Medulla oblongata (tissue), 1 donor: Measurements from ENCODE around the gene MEIG1.
"Not testable (repeated sequence)": the region's sequence is repeated elsewhere in the genome, so short reads cannot be mapped to it uniquely, and the experiment has no call there.

Experiments used
- DNase-seq: peaks from one replicate; pipeline ENCODE4 v3.0.0-alpha.2; 2015; ENCODE audit errors: extremely low spot score

MEIG1 gene, protein sequence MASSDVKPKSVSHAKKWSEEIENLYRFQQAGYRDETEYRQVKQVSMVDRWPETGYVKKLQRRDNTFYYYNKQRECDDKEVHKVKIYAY

DNA sequence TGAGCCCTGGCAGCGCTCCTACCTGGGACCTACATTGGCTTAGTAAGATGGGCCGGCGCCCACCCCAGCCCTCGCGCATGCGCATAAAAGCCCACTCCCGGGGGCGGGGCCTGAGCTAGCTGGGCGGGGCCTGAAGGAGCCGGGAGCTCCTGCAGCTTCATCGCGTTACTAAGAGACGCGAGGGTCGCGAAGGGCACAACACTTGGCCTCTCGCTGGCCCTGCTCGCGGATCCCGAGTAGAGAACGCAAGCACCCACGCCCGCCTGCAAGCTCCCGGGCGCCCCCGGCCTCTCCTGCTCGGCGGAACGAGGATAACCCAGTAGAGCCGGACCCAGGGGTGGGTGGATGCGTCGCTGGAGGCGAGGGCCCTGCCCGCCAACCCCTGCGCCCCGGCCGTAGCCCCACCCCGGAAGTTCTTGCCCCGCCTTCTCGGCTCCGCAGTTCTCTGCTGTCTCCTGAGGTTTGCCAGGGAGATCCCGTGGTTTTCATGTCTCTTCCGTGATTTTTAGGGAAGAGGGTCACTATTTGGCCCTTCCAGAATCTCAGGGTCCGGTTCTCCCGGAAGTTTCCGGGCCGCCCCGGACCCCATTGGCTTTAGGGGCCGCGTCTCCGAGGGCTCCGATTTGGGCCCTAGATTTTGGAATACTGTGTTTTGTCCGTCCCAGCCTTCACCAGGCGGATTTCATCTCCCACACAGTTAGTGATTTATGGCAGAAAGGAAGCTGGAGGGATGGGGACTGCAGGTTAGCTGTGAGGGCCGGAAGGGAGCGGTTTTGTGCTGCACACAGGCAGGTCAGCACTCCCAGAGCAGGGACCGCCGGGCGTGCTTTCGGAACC, at the start of gene MEIG1:
MEIG1 (plus strand) TSS at position 168 of the 837 bp plus-strand sequence. CDS start 7,081 bp downstream, outside the sequence.
- peak; percentile 93 for DNase-seq

DNA sequence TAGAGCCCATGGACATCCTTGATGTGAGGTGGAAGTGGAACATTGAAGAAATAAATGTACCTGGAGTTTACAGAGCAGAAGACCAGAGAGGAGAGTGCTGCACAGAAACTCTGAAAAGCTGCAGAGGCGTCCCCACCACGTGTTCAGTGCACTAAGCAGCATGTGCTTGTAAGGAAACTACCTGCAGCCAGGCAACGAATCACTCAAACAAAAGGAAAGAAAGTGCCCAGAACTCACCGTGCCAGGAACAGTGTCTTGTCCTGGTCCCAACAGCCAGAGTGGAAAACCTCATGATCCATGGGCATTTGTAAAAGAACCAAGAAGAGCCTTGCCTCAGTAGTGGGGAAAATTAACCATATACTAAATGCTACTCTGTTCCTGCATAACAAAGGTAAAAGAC, 48.2 kb upstream of the MEIG1 start:
- DNase-seq = no peak

DNA sequence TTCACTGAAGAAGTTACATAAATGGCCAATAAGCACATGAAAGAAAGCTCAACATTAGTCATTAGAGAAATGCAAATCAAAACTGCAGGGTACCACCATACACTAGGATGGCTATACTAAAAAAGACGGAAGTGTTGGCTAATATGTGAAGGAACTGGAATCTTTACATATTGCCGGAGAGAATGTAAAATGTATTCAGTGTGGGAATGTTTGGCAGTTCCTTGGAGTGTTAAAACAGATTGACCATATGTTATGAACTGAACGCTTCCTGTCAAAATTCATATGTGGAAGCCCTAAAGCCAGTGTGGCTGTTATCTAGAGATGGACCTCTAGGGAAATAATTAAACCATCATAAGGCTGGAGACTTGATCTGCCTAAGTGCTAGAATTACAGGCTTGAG, 47.4 kb upstream of the MEIG1 start:
- DNase-seq = no peak

DNA sequence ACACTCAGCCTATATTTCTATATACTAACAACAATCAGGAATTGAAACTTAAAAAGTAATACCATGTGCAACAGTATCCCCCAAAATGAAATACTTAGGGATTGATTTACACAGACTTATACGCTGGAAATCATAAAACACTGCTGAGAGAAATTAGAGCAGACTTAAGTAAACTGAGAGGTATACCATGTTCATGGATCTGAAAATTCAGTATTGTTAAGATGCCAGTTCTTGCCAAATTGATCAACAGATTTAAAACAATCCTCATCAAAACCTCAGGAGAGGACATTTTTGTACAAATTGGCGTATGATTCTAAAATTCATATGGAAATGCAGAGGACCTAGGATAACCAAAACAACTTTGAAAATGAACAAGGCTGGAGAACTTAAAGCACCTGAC, 42.6 kb upstream of the MEIG1 start:
- no peak for DNase-seq

DNA sequence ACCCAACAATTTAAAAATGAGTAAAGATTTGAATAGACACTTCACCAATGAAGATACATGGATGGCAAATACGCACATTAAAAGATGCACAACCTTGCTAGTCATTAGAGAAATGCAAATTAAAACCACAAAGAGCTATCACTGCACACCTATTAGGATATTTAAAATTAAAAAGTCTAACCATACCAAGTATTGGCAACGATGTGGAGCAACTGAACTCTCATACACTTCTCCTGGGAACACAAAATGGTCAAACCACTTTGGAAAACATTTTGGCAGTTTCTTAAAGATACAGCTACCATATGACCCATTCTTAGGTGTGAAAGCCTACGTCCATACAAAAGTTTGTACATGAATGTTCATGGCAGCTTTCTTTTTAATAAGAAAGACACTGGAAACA, 41.4 kb upstream of the MEIG1 start:
- DNase-seq = no peak

DNA sequence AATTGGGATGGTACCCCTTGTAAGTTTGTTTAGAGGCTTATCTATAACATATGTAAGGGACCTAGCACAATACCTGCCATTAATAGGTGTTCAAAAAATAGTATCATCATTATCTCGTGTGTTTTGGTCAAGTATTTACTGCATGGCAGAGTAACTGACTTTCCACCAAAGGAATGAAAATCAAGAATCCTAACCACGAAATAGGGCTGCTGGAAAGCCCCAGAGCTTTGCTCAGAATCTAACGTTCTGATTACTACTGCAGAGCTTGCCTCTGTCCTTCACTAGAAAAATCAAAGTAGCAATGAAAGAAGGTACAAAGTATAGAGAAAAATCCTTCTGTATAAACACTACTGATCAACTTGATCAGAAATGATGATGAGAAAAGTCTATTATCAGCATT, 40.2 kb upstream of the MEIG1 start:
- DNase-seq = no peak

DNA sequence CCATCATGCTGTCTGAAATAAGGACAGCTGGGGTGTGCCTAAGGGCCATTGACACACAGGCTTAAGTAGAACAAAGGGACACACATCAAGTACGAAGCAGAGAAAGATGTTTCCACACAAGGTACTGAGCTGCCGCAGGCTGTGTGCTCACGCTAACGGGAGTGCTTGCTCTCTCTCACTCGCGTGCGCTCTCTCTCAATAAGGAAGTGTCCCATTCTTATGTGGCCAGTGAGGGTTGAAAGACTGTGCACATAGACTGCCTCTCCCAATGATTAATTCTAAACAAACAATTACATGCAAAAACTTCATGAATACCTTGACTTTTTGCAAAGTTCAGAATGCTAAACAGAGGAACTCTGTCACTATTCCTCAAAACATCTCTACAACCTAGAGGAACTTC, 35.2 kb upstream of the MEIG1 start:
- DNase-seq = no peak

DNA sequence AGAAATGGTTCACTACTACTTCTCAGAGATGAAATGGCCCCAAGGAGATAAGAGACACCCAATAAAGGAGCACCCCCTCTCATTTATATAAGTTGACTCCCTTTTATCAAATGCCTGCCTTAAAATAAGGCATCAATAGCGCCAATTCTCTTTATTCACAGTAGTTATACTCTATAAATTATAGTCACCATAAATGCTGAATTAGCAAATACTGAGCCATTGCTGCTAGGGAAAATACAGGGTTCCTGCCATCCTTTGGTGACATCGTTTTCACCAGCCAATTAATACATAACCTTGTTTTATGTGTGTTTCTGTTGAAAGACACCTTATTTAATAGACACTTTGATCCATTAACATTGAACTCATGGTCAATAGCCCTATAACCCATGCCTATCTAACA, 33.9 kb upstream of the MEIG1 start:
- DNase-seq = no peak

DNA sequence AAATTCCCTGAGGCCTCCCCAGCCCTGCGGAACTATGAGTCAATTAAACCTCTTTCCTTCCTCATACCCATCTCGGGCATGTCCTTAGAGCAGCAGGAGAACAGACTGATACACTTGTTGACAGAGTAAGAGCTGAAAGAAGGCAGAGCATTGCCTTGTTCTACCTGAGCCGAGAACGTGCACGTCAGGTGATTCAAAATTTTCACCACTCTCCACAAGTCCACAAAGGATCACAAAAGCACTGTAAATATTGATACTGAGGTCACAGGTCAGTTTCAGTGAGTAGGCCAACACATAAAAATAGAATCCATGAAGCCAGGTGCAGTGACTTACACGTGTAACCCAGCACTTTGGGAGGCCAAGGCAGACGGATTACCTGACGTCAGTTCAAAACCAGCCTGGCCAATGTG, 33.1 kb upstream of the MEIG1 start:
- DNase-seq = no peak

DNA sequence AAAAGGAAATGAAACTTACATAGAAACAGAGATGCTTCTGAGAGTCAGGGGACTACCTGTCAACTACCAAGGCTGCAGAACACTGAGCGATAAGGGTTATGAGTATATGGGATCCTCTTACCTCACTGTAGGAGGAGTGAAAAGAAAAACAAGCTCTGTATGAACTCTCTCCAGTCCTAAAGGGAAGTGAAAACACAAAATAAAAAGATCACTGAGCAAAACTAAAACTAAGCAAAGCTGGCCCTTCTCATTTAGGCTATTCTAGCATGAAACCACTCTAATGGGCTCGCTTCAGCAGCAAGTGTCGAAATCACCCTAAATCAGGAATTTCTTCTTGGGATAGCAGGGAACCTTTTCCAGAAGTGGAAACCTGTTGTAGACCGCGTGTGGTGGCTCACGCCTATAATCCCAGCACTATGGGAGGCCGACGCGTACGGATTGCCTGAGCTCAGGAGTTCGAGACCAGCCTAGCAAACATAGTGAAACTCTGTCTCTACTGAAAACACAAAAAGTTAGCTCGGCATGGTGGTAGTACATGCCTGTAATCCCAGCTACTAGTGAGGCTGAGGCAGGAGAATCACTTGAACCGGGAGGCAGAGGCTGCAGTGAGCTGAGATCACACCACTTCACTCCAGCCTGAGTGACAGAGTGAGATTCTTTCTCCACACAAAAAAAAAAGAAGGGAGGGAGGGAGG, 32.3 kb upstream of the MEIG1 start:
- DNase-seq = peak; percentile 4

DNA sequence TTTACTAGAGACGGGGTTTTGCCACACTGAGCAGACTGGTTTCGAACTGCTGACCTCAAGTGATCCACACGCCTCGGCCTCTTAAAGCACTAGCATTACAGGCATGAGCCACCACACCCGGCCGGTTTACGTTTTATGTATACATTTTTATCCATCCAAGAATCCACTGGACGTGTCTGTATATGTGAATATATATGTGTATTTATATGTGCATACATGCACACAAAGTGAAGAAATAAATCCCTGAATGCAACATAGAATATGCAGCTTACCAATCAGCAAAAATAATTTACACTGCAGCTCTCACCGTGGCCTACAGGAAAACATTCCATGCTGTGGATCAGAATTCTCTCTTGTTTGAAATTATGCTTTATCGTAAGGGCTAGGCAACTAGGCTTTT, 28.6 kb upstream of the MEIG1 start:
- DNase-seq = no peak

DNA sequence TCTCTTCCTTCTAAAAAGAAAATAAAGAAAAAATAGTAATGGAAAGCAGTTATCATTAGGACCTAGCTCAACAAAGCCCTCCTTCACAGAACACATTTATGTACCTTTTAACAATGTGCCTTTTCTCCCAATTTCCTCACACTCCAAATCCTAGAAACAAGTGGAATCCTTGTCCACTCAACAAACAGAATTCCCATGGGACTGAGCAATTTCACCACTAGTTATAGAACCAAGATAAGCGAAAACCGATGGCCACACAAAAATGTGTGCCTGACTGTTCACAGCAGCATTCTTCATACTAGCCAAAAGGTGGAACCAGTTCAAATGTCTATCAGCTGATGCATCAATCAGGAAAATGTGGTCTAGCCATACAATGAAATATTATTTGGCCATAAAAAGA, 22.6 kb upstream of the MEIG1 start:
- DNase-seq = no peak

DNA sequence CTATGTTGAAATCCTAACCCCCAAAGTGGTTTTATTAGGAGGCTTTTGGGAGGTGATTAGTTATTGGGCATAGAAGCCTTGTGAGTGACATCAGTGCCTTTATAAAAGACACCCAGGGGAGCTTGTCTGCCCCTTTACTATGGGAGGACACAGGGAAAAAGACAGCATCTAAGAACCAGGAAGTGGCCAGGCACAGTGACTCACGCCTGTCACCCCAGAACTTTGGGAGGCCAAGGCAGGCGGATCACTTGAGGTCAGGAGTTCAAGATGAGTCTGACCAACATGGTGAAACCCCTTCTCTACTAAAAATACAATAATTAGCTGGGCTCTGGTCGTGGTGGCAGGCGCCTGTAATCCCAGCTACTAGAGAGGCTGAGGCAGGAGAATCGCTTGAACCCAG, 20.2 kb upstream of the MEIG1 start:
- DNase-seq = not testable (repeated sequence)

DNA sequence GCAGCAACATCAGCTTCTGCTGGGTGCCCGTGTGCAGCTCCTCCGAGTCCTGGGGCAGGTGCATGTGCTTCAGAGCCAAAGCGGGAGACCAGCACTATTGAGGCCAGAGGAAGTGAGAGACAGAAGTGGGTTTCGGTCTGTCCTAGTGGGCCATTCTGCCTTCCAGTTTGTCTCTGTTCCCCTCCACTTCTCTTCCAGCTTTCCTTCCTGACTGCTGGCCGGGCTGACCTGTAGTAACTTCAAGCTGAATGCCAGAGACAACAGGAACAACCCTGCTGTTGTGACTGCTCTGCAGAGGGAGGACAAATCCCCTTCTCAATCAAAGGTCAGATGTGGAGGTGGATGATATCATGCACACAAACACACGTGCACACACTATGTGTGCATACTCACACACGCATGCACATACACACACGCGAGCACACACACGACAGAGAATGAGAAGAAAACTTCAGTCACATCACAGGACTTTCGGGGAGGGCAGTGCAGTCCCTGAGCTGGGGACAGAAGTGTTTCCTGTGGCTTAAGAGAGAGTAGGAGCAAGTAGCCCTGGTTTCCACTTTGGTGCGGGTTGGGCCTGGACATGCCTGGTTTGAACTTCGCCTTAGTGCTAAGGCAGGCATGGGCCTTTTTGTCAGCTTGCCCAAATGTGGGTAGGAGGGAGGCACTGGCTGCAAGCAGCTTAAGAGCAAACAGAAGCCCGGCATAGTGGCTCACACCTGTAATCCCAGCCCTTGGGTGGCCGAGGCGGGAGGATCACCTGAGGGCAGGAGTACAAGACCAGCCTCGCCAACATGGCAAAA, 16.8 kb upstream of the MEIG1 start:
- DNase-seq = not testable (repeated sequence)

DNA sequence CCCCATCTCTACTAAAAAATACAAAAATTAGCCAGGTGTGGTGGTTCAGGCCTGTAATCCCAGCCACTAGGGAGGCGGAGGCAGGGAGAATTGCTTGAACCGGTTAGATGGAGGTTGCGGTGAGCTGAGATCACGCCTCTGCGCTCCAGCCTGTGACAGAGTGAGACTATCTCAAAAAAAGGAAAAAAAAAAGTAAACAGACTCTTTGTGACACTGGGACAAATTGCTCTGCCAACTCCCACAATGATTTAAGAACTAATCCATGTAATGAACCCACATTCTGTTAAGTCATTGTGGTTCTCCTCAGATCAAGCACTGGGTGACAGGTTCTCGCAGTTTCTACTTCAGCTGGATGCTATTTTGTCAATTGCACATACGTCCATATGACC, 16.2 kb upstream of the MEIG1 start:
- DNase-seq = not testable (repeated sequence)

DNA sequence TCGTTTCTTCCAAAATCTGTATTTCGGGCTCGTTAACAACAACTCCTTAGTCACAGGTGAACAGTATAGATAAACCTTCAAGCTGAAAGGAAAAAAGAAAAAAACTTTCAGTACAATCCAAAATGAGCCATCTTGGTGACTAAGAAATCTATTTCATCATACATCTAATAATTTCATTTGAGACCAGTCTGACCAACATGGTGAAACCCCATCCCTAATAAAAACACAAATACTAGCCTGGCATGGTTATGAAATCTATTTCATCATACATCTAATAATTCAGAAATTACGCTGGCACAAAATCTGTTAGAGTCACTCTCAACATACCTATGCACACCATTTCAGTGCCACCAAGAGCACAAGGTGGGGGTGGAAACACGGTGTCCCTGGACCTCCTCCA, 14.1 kb upstream of the MEIG1 start:
- no peak for DNase-seq

DNA sequence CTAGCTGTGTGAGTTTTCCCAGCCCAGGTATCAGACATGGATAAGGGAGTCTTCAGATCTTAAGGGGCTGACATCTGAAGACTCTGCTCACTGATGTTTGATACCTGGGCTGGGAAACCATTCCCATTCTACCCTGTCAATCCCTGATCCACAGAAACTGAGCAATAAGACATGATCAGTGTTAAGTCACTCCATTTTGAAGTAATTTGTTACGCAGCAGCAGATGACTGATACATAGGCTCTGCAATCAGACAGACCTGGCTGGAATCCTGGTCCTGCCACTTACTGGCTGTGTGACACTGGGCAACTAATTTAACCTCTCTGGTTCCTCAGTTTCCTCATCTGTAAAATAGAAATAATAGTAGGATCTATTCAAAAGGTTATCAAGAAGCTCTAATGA, 11.9 kb upstream of the MEIG1 start:
- DNase-seq = no peak

DNA sequence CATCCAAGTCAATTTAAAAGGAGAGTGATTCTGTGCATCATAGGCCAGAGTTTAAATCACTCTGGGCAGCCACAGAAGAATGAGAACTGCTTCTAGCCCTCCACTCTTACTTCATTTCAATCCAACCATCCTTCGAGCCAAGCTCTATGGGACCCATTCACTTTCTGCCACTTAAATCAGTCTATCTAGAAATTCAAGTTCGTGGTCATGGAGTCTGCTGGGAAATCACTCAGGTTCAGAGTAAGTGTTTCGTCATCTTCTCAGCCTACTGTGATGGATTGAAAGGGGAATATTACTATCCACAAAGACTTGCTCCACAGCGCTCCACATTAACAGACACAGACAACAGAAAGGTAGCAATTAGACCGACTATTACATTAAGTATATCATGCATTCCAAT, 9.9 kb upstream of the MEIG1 start:
- DNase-seq = no peak

DNA sequence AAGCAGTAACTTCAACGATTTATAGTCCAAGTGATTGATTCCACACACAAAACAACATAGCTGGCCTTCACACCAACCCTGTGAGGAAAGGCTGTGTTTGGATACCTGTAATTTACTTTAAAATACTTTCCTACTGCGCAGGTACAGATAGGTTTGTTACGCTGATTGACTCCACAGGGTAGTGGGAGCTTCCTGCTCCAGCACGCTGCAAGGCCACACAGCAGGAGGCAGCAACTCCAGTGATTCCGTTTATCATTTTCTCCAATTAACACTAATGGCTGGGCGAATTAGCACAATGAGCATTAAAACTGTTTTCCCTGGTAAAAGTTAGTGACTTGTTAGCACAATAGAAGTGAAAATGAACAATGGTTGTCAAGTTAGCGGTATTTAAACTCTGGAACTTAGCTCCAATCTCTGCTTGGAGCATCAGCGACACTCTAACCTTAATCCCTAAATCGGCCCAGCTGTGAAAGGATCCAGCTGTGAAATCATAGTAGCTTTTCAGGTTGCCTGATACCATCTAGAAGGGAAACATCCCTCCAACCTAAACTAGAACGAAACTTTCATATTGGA, 6.3 kb upstream of the MEIG1 start:
- DNase-seq = no peak

DNA sequence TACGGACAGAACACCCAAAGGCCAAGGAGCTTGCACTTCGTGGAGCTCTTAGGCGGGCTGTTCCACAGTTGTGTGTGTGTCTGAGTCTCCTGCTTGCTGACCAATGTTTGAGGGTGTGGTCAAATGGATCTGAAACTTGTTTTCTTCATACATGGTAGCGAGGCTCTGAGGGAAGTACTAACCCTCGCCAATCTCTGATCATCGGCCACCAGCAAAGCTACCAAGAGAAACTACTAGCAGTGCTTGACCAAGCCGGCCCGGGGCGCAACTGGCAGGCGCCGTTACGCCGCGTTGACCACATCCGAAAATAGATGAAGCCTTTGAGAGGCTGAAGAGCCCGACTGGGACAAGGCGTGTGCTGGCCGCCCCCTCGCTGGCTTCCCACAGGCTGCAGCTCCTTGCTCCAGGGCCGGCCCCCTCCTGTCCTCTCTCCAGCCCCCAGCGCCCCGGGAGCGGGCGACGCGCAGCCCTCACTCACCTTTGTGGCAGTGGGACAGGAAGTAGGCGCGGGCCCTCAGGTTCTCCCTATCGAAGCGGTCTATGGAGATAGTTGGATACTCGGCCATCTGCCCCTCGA, 5.7 kb upstream of the MEIG1 start:
- DNase-seq = no peak

DNA sequence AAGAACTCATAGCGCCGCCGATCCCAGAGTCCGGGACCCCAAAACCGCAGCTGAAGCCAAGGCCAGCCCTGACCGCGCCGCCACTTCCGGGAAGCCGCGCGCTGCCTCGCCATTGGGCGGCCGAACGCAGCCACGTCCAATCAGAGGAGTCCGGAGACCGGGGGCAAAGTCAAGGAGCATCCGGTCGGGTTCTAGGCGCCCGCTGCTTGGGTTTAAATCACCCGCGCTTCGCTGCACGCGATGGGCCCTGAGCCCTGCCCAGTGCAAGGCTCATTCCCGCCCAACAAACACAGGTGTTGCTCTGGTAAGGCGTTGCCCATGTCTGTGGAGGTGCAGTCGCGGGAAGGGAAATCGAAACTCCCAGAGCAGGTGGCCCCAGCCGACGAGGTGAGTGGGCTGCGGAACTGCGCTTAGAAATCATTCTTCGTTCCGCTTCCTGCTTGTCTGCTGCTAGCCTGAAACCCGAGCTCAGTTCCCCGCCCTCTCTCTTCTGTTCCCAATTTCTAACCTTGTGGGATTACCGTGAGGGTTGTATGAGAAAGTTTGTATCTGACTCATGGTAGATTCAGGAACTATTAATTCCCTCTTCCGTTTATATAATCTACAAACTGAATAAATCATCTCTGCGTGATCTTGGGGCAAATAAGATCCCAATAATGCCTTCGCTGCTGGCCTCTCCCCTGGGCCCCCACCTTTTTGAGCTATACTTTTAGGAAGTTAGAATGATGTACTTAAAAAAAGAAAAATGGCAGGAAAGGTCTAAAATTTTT, 5.0 kb upstream of the MEIG1 start, which contains the start of gene DCLRE1C:
DCLRE1C (minus strand) TSS at position 96 of the 770 bp plus-strand sequence; CDS start at position 10, 86 bp downstream.
- peak; percentile 95 for DNase-seq
